Stimulated activated CD8-positive, alpha-beta memory T cell treated with anti-CD3 and anti-CD28 coated beads, Interleukin-2, amount 100 ng/mL, for 1 hour (primary cell): Measurements from ENCODE around the gene MUC5AC.
"Not testable (repeated sequence)": the region's sequence is repeated elsewhere in the genome, so short reads cannot be mapped to it uniquely, and the experiment has no call there.

Experiments used
- DNase-seq, 2 donors: peaks; one replicate each; pipeline ENCODE4 v3.0.0-alpha.2; 2020; ENCODE audit warnings: low read depth in 2 of 2

Gene MUC5AC

GRCh38 chr11:1234771-1235305, 77.1 kb downstream of the MUC5AC start:
- no peak for DNase-seq

- no peak for DNase-seq
Observed at GRCh38 chr11:1235306-1235900, 77.7 kb downstream of the MUC5AC start.

DNA sequence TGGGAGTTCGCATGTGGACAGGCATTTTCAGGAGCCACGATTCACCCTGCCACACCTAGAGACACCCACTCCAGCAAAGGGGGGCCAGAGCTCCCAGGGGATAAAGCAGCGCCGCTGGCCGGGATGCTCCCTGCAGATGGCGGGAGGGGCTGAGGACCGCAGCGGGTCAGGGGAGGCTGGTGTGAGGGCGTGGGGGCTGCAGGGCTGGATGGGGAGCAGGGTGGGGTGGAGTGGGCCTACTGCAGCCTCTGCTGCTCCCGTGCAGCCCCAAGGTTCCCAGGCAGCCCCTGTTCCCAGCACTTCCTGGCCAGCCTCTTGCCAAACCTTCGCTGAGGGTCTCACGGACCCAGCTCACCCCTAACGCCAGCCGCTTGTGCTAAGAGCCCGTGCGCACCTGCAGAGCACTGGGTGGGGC, 78.2 kb downstream of the MUC5AC start:
- DNase-seq = no peak

DNA sequence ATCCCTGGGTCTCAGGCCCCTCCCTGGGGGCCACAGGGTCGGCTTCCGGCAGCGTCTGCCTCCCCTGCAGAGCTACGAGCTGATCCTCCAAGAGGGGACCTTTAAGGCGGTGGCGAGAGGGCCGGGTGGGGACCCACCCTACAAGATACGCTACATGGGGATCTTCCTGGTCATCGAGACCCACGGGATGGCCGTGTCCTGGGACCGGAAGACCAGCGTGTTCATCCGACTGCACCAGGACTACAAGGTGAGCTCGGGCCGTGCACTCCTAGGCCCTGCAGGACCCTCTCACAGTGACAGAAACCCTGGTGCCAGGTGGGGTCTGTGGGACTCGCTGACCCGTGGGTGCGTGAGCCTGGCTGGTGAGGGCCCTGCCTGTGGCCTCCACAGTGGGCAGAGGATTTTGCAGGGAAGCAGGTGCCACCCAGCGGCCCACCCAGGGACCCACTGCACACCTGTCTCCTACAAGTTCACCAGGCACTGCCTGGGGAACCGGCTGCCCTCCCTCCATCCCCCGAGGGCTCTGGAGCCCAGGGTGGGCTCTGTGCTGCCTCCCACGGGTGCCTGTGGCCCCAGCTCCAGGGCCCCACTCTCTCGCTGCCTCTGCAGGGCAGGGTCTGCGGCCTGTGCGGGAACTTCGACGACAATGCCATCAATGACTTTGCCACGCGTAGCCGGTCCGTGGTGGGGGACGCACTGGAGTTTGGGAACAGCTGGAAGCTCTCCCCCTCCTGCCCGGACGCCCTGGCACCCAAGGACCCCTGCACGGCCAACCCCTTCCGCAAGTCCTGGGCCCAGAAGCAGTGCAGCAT, 78.8 kb downstream of the MUC5AC start:
- no peak for DNase-seq

DNA sequence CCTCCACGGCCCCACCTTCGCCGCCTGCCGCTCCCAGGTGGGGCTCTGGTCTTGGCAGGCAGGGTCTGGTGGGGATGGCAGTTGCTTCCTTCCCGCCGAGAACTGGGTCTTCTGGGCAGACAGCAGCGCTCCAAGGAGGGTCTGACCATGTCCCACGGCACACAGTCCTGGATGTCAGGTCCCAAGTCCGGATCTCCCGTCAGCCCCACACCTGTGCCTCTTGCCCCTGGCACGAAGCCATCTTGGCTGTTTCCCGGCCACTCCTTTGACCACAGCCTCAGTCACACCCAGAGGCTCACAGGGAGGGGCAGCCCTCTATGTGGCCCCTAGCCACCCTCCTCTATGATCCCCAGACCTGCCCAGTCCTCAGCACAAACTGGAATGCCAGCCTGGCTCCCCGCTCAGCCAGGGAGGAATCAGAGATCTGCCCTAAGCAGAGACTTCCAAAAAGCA, 79.4 kb downstream of the MUC5AC start:
- DNase-seq = no peak

DNA sequence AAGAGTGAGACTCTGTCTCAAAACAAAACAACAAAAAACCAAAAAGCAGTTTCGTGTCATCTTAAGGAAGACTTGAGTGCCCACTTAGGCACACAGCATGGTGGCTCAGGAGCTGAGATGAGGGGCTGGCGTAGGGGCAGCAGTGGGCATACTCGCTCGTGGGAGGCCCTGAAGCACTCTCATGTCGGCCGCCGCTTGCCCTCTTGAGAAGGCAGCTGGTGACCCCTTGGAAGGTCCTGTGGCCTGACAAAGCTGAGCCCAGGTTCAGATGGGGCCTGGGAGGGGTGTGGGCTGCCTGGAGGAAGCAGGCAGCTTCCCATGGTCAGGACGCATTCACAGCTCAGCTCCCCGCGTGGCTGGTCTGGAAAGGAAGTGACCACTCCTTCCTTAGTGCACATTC, 80.1 kb downstream of the MUC5AC start:
- no peak for DNase-seq

- DNase-seq = no peak
Observed at GRCh38 chr11:1238767-1239595, 81.2 kb downstream of the MUC5AC start.

DNA sequence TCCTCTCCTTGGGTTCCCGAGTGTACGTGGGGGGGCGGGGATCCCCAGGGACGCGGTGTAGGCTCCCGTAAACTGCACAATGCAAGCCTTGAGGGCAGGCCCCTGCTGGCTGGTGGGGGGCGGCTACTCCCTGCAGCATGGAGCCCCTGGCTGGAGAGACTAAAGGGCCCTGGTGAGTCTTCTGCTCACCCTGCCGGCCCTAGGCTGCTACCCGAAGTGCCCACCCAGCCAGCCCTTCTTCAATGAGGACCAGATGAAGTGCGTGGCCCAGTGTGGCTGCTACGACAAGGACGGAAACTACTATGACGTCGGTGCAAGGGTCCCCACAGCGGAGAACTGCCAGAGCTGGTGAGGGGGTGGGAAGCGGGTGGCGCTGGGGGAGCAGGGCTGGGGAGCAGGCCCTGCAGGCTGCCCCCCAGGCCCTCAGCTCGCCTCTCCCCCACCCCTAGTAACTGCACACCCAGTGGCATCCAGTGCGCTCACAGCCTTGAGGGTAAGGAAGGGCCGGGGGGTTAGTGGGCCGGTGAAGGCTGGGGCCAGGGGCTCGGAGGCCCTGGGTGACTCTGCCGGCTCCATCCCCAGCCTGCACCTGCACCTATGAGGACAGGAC, 81.9 kb downstream of the MUC5AC start:
- no peak for DNase-seq

- DNase-seq = no peak
Observed at GRCh38 chr11:1240771-1241170, 83.0 kb downstream of the MUC5AC start.

- no peak for DNase-seq
Observed at GRCh38 chr11:1241706-1242105, 84.0 kb downstream of the MUC5AC start.

- no peak for DNase-seq
Observed at GRCh38 chr11:1242289-1242688, 84.5 kb downstream of the MUC5AC start.

DNA sequence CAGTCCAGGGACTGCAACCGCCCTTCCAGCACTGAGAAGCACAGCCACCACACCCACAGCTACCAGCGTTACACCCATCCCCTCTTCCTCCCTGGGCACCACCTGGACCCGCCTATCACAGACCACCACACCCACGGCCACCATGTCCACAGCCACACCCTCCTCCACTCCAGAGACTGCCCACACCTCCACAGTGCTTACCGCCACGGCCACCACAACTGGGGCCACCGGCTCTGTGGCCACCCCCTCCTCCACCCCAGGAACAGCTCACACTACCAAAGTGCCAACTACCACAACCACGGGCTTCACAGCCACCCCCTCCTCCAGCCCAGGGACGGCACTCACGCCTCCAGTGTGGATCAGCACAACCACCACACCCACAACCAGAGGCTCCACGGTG, 85.0 kb downstream of the MUC5AC start:
- not testable (repeated sequence) for DNase-seq

DNA sequence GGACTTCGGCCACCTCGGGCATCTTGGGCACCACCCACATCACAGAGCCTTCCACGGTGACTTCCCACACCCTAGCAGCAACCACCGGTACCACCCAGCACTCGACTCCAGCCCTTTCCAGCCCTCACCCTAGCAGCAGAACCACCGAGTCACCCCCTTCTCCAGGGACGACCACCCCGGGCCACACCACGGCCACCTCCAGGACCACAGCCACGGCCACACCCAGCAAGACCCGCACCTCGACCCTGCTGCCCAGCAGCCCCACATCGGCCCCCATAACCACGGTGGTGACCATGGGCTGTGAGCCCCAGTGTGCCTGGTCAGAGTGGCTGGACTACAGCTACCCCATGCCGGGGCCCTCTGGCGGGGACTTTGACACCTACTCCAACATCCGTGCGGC, 85.8 kb downstream of the MUC5AC start:
- not testable (repeated sequence) for DNase-seq

DNA sequence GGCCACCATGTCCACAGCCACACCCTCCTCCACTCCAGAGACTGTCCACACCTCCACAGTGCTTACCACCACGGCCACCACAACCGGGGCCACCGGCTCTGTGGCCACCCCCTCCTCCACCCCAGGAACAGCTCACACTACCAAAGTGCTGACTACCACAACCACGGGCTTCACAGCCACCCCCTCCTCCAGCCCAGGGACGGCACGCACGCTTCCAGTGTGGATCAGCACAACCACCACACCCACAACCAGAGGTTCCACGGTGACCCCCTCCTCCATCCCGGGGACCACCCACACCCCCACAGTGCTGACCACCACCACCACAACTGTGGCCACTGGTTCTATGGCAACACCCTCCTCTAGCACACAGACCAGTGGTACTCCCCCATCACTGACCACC, 86.8 kb downstream of the MUC5AC start:
- DNase-seq = not testable (repeated sequence)

GRCh38 chr11:1245717-1246116, 88.0 kb downstream of the MUC5AC start:
- not testable (repeated sequence) for DNase-seq

- DNase-seq = not testable (repeated sequence)
Observed at GRCh38 chr11:1246301-1246700, 88.5 kb downstream of the MUC5AC start.

DNA sequence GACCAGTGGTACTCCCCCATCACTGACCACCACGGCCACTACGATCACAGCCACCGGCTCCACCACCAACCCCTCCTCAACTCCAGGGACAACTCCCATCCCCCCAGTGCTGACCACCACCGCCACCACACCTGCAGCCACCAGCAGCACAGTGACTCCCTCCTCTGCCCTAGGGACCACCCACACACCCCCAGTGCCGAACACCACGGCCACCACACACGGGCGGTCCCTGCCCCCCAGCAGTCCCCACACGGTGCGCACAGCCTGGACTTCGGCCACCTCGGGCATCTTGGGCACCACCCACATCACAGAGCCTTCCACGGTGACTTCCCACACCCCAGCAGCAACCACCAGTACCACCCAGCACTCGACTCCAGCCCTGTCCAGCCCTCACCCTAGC, 89.3 kb downstream of the MUC5AC start:
- not testable (repeated sequence) for DNase-seq

DNA sequence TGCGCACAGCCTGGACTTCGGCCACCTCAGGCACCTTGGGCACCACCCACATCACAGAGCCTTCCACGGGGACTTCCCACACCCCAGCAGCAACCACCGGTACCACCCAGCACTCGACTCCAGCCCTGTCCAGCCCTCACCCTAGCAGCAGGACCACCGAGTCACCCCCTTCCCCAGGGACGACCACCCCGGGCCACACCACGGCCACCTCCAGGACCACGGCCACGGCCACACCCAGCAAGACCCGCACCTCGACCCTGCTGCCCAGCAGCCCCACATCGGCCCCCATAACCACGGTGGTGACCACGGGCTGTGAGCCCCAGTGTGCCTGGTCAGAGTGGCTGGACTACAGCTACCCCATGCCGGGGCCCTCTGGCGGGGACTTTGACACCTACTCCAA, 91.2 kb downstream of the MUC5AC start:
- not testable (repeated sequence) for DNase-seq

DNA sequence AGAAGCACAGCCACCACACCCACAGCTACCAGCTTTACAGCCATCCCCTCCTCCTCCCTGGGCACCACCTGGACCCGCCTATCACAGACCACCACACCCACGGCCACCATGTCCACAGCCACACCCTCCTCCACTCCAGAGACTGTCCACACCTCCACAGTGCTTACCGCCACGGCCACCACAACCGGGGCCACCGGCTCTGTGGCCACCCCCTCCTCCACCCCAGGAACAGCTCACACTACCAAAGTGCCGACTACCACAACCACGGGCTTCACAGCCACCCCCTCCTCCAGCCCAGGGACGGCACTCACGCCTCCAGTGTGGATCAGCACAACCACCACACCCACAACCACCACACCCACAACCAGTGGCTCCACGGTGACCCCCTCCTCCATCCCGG, 92.7 kb downstream of the MUC5AC start:
- not testable (repeated sequence) for DNase-seq
